ENCODE measurements around the gene F7.

F7 gene

GRCh38 chr13:113141601-113141970 is 36.0 kb downstream of the F7 start:
- no peak for DNase-seq

- DNase-seq, result no peak
Observed at GRCh38 chr13:113142876-113143275, 37.3 kb downstream of the F7 start.

- no peak for DNase-seq
Observed at GRCh38 chr13:113143466-113144254, 38.1 kb downstream of the F7 start.

- DNase-seq, result no peak
Observed at GRCh38 chr13:113144255-113144629, 38.7 kb downstream of the F7 start.

DNA sequence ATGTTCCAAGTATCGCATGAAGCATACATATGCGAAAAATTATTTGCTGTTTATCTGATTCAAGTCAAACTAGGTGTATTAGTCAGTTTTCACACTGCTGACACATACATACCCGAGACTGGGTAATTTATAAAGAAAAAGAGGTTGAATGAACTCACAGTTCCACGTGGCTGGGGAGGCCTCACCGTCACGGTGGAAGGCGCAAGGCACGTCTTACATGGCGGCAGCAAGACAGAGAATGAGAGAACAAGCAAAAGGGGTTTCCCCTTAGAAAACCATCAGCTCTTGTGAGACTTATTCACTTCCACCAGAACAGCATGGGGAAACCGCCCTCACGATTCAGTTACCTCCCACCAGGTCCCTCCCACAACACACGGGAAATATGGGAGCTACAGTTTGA is 39.9 kb downstream of the F7 start:
- DNase-seq, result peak; percentile 40

DNA sequence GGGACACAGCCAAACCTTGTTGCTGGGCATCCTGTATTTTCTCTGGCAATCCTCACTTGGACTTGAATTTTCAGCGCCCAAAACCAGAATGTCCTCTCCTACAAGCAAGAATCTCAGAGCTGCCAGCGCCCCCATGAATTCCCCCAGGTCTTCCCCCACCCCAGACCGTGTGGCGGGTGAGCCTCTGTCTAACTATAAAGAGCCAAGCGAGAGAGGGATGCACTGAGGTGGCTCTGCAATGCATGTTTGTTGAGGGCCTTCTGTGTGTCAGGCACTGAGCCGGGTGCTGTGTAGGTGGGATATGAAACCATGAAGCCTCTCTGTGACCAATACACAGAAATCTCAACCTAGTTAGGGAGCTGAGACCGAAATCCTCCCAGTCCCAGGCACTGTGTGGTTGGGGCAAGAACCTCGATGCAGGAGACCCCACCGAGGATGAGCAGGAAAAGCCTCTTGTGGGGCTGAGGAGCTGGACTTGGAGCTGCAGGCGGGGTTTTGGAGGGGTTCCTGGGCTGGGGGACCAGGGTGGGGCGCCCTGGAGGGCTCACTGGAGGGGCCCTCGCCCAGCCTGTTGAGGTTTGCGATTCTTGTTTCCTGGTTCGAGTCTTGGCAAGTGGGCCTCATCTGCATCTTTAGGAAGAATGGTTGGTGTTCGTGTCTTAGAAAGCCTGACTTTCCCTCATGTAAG is 40.5 kb downstream of the F7 start:
- no peak for DNase-seq

GRCh38 chr13:113146750-113147149 is 41.2 kb downstream of the F7 start:
- no peak for DNase-seq

DNA sequence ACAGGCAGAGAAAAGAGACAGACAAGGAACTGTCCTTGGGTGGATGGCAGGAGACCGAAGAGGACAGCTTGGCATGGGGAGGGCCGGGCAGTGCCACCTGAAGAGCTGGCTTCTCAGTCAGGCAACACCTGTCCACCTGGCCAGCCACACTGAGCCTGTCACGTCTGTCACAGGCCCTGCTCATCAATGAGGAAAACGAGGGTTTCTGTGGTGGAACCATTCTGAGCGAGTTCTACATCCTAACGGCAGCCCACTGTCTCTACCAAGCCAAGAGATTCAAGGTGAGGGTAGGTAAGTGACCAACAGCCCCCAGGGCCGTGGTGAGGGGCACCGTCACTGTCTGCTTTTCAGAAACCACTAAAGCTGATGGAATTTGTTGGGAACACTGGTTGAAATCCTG is 41.6 kb downstream of the F7 start:
- DNase-seq, result no peak

DNA sequence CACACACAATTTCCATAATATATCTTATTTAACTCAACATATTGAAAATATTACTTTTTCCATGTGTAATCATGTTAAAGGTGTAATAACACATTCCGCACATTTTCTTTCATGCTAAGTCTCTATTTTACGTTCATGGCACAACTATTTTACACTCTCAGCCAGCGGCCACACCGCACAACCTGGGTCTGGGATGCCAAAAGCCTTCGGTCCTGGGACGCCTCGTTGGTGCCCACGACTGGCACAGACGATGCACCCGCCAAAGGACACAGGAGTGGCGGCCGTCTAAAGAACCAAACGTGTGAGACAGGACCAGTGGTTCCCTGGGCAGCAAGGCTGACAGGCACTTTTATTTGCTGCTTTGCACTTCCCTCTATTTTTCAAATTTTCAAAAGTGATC is 42.8 kb downstream of the F7 start:
- DNase-seq, result no peak

- DNase-seq, result no peak
Observed at GRCh38 chr13:113148940-113149503, 43.4 kb downstream of the F7 start.

DNA sequence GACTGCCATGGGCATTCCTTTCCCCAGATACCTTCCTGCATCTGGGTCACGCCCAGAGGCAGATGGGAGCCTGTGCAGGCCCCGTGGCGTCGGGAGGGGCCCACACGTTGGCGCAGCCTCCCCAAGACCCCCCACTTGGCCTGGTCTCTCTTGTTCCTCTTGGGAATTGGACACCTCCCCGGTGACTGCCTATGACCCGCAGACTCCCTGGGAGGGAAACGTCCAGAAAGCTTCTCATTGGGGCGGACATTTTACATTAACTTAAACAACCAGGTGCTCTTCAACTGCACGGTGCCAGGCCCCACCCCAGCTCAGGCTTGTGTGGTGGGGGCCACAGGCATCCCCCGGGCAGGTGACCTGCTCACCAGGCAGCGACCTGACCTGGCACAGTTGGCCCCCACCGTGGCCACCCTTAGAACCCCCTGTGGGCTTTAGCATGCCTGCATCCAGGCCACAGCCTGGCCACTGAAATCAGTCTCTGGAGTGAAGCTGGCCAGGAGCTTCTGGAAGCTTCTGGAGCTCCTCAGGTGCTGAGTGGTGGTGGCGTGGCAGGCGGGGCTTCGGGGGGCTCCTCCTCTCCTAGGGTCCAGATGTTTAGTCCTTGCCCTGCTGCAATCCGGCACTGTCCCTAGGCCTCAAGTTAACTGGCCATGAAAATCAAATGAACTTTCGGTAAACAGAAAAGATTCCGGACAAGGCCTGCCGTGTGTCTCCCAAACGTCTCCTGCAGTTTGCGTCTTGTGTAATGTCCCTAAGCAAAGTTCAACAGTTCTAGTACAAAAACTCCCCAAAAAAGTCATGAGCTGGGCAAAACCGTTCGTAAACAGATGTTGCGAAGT is 44.3 kb downstream of the F7 start:
- DNase-seq, result no peak

DNA sequence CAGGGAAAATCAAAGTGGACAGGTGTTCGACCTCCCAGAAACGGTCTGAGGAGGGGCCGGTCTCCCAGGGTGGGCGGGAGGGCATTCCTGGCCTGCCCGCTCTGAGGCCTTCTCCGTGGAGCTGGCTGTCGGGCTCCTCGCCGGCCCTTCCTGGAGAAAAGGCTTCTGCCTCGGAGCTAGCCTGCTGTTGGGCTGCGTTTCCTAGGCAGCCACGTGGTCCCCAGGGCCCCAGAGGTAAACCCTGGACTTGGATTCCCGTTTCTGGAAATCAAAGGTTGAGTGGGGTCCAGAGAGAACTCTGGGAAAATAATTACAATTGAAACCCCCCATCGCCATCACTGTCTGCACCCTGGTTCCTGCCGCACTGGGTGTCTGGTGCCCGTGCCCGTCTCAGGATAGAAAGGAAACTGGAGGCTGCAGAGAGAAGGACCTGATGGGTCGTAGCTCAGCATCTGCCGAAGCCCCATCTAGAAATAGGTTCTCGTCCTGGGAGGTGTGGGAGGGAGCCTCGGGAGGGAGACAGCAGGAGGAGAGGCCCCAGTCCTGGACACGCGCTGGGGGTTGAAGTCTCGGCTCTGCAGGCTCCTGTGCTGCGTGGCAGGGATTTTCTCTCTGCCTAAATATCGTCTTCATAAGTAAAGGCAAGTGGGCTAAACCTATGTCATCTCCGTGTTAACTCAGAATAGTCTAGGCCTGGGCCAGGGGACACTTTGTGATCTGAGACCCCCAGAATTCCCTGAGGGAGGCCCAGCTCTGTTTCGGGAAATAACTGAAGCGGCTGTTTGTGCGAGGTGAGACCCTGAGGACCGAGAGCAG is 45.2 kb downstream of the F7 start:
- DNase-seq, result no peak

- no peak for DNase-seq
Observed at GRCh38 chr13:113151745-113152690, 46.4 kb downstream of the F7 start.

DNA sequence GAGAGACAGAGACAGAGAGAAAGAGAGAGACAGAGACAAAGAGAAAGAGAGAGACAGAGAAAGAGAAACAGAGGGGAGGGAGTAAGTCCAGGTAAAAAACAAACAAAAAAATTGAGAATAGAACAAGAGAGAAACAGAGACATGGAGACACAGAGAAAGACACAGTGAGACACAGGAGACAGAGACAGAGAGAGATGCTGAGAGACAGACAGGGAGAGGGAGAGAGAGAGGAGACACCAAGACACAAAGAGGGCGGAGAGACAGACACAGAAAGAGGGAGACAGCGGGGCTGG is 47.0 kb downstream of the F7 start:
- no peak for DNase-seq

GRCh38 chr13:113152984-113153809 is 47.6 kb downstream of the F7 start:
- DNase-seq, result no peak

DNA sequence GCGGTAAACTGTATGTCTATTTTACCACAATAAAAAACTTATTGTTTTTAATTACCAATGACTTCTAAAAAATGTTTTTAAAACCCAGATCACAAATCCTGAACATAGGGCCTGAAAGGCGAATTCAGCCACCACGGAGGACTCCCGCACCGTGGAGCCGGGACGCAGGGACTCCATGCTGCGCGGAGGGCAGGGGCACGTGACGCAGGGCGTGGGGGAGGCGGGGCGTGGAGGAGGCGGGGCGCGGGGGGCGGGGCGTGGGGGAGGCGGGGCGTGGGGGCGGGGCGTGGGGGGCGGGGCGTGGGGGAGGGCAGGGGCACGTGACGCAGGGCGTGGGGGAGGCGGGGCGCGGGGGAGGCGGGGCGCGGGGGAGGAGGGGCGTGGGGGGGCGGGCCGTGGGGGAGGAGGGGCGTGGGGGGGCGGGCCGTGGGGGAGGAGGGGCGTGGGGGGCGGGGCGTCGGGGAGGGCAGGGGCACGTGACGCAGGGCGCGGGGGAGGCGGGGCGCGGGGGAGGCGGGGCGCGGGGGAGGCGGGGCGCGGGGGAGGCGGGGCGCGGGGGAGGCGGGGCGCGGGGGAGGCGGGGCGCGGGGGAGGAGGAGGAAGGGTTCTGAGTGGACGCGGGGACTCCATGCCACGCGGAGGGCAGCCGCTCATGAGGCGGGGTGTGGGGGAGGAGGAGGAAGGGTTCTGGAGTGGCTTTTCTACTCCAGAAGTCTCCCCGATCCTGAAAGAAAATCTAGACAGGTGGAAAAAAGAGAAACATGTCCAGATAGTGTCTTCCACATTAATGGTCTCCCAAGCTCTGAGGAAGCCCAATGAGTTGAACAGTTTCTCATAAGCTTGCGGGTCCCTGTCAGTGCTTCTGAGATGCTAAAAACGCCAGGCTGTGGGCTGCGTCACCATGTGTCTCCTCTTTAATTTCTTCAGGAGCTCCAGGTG is 48.5 kb downstream of the F7 start:
- peak; percentile 68 for DNase-seq

DNA sequence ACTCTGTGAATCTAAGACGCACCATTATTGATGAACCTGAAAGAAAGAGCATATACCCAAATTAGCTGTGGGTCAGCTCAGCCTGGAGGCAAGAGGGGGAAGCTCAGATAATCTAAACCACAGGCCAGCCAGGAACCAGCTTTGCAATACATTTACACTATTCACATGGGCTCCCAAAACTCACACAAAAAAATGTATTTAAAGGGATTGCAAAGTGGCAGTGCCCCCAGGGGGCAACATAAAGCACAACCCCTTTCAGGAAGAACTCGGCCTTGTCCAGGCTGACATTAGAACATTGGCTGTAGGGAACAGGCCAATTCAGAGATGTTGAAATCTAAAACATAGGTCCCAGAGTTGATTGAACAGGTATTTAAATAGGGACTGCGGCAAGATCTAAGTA is 49.6 kb downstream of the F7 start:
- DNase-seq, result no peak

GRCh38 chr13:113155982-113156655 is 50.5 kb downstream of the F7 start:
- DNase-seq, result no peak

All from activated naive CD4-positive, alpha-beta T cell treated with anti-CD3 and anti-CD28 coated beads, Interleukin-2, amount 50 U/mL, for 16 hours (primary cell).